GM23248 (cell line): ENCODE measurements around the gene NFIA.

Experiments
- EZH2 ChIP-seq: fragments of 200-600 bp; sonication (generic); IDR thresholded peaks from 2 replicates; pipeline ENCODE4 v1.6.1; 2018; ENCODE audit warnings: antibody characterized with exemption, mild to moderate bottlenecking; ENCODE audit not compliant: insufficient read depth, poor library complexity, severe bottlenecking
- EZH2phosphoT487 ChIP-seq: fragments of 200-600 bp; sonication (generic); IDR thresholded peaks from 2 replicates; pipeline ENCODE4 v1.6.1; 2018; ENCODE audit warnings: antibody characterized with exemption, moderate library complexity, mild to moderate bottlenecking, low read depth; ENCODE audit not compliant: insufficient read depth

GRCh38 chr1:61323681-61324328 lies 241.4 kb downstream of the NFIA start:
- TF ChIP-seq EZH2 (no peak), EZH2phosphoT487 (no peak)
